GDM1 (cell line): Measurements from ENCODE around the gene TOM1.
"Not testable (repeated sequence)": the region's sequence is repeated elsewhere in the genome, so short reads cannot be mapped to it uniquely, and the experiment has no call there.

Source experiments
- DNase-seq: peaks from one replicate; lab custom pipeline; 2025; lab: John Stamatoyannopoulos, UW

The TOM1 gene

GRCh38 chr22:35346596-35347220 lies 47.0 kb downstream of the TOM1 start:
- no peak for DNase-seq

- no peak for DNase-seq
These were observed 47.8 kb downstream of the TOM1 start for GRCh38 chr22:35347462-35347861.

DNA sequence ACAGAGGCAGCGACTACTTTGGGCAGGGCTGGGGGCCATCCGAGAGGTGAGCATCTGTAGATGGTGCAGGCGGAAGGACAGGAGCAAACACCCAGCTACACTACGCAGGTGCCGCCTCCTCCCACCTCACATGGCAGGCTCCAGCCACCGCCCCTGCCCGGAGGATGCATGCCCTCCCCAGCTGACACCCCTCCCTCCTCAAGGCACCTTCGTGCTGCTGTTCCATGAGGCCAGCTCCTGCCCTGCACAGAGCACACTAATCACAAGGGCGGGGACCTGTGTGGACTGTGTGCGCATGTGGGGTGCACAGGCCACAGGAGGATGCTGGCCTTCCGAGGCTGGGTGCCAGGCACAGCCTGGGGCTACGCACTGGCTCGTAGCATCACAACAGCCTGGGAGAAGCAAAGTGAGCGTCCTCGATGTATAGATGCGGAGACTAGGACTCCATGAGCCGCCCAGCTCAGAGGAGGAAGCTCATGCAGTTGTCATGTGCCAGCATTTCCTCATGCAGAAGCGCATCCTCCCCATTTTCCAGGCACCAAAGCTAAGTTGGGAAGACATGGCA lies 48.4 kb downstream of the TOM1 start:
- DNase-seq: no peak

DNA sequence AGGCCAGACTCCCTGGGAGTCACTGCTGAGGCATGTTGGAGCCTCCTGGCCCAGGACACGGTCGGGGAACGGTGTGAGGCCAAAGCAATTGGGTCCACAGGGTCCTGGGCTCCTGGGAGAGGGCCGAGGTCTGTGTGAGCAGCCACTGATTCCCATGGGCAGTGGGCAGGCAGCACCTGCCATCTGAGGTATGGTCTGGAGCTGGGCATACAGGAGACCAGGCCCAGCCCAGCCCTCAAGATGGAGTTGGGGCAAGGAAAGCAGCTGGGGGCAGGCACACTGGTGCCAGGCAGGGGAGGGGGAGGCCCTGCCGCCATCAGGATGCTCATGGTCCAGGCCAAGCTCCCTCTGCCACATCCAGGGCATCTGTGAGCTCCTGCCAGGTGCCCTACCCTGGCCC lies 49.0 kb downstream of the TOM1 start:
- DNase-seq: no peak

DNA sequence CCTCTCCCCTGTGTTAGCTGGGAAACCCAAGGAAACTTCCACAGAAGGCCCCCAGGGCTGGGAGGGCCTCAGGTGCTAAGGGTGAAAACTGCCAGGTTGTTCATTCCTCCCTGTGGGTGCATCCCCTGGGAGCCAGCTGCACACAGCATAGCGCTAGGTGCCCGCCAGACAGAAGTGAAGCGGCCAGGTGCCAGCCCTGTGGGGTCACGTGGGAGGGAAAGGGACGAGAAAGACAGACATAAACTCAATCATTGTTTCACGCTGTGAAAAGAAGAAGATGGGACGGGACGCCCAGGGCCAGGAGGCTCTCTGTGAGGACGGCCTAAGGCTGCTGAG lies 49.6 kb downstream of the TOM1 start:
- DNase-seq: no peak

- DNase-seq: no peak
These were observed 50.2 kb downstream of the TOM1 start for GRCh38 chr22:35349704-35350538.

DNA sequence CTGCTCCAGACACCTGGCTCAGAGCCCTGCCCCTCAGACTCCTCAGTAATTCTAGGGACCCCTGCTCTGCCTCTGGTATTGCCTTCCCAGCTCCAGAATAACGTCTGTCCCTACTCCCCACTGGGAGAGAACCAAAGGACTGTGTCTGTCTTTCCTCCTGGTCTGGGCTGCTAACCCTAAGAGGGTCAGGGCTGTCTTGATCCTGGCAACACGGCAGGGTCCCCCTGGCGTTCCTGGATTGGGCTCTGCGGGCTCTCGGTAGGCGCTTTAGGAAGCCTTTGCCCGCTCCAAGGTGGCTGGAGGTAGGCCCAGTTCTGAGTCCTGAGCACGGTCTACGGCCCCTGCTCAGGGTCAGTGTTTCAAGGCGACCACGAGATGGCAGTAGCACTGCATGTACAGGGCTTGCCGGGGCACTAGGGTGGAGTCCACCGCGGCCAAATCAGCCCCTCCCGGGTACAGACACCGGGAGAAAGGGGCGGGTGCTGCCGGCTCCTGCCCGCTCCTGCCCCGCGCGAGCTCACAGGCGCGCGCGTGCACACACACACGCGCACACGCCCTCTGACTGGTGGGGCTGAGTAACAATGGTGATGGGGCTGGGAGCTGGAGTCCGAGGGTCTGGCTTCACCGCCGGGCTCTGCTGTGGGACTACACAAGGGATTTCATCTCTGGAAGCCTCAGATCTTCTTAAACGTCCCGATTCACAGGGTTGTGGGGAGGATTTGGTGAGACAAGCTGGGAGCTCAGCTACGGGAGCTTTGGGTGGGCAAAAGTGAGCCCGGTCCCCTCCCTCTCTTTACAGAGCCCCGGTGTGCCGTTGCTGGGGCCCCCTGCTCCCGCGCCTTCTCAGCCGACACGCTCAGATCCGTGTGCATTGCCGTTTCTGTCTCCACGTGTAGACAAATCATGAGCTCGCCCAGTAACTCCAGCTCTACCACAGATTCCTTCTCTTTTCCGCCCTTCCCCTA lies 51.1 kb downstream of the TOM1 start:
- DNase-seq: peak; percentile 72

- no peak for DNase-seq
These were observed 52.8 kb downstream of the TOM1 start for GRCh38 chr22:35352214-35353111.

- no peak for DNase-seq
These were observed 53.6 kb downstream of the TOM1 start for GRCh38 chr22:35353318-35353717.

- no peak for DNase-seq
These were observed 54.4 kb downstream of the TOM1 start for GRCh38 chr22:35354068-35354467.

GRCh38 chr22:35357883-35358621 lies 58.4 kb downstream of the TOM1 start:
- DNase-seq: no peak

- no peak for DNase-seq
These were observed 59.8 kb downstream of the TOM1 start for GRCh38 chr22:35359380-35360065.

- no peak for DNase-seq
These were observed 61.4 kb downstream of the TOM1 start for GRCh38 chr22:35361001-35361558.

- no peak for DNase-seq
These were observed 63.9 kb downstream of the TOM1 start for GRCh38 chr22:35363566-35364086.

GRCh38 chr22:35364230-35364629 lies 64.5 kb downstream of the TOM1 start:
- not testable (repeated sequence) for DNase-seq

GRCh38 chr22:35367331-35367886 lies 67.7 kb downstream of the TOM1 start:
- DNase-seq: no peak

DNA sequence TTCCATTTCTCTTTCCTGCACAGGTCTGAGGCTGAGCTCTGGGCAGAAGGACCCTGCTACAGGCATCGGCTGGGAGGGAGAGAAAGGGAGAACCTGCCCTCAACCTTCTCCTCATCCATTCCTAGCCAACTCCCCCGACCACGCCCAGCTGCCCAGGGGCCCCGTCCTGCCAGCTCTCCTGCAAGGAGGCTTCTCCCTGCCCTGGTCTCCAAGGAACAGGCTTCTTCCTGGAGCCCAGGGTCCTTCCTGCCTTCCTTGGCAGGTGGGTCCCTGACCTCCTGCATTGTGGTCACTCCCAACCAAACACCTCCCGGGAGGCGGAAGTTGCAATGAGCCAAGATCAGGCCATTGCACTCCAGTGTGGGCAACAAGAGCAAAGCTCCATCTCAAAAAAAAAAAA lies 68.7 kb downstream of the TOM1 start:
- no peak for DNase-seq

- DNase-seq: no peak
These were observed 70.3 kb downstream of the TOM1 start for GRCh38 chr22:35369996-35370395.

DNA sequence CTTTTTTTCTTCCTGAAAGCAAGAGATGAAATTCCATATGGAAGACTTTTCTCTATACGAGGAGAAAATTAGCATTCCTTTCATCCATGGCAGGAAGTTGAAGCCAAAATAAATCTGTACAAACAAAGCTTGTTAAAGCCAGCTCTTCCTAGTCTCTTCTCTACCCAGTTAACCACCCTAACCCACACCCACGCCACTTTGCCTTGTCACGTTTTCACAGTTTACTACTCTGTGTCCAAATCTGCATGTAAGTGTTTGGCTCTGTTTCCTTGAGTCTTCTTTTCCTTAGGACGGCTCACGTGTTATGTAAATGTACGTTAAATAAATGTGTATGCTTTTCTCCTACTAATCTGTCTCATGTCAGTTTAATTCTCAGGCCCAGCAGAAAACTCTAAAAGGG lies 74.1 kb downstream of the TOM1 start:
- no peak for DNase-seq
